B cell (primary cell): ENCODE measurements around the gene EXOC4. TPM values are rescaled to one million over a fixed set of nuclear protein-coding genes. Genes with fewer than 3 reads are reported as not detected.

Experiments used
- ATAC-seq: fragments of 200-7000 bp; cut with Tn5 transposase; one replicate; pipeline ENCODE4 v1.10.0; 2021; ENCODE audit warnings: low read depth, mild to moderate bottlenecking, moderate number of reproducible peaks, moderate library complexity
- CTCF ChIA-PET: fragments of 350-600 bp; sonication (Branson Sonifier 250); formaldehyde crosslinking; loops from one replicate; lab custom pipeline; 2021; ENCODE audit warnings: antibody characterized with exemption, inconsistent platforms; lab: Charles Lee
- POLR2A ChIA-PET: fragments of 350-600 bp; sonication (Branson Sonifier 250); formaldehyde crosslinking; loops from one replicate; lab custom pipeline; 2021; ENCODE audit warnings: antibody characterized with exemption; lab: Charles Lee
- DNase-seq: peaks from one replicate; pipeline ENCODE4 v3.0.0; 2013
- H2AFZ ChIP-seq: 2 replicates; pipeline ENCODE4 v1.6.1; 2012; ENCODE audit warnings: mild to moderate bottlenecking, low read depth, low read length; ENCODE audit not compliant: insufficient read depth, poor library complexity, severe bottlenecking
- H3K27ac ChIP-seq, 2 donors: 1 replicate in 1 of 2; 2 replicates in 1 of 2; pipeline ENCODE4 v1.5.1; 2012 to 2013; ENCODE audit warnings: low read length in 2 of 2, mild to moderate bottlenecking in 2 of 2, moderate library complexity in 1 of 2
- H3K27me3 ChIP-seq, 4 experiments: fragments of 200-600 bp in 1 of 4; sonication (generic) in 1 of 4; replicated peaks in 1 of 4; 1 replicate in 2 of 4; 2 replicates in 2 of 4; pipeline versions ENCODE4 v1.6.1 to v1.7.0; 2013 to 2016; ENCODE audit warnings: low read length in 3 of 4, mild to moderate bottlenecking in 2 of 4, mixed read lengths in 1 of 4, moderate library complexity in 1 of 4; ENCODE audit not compliant: insufficient read depth in 4 of 4, control insufficient read depth in 3 of 4; ENCODE audit errors: control extremely low read depth in 1 of 4
- H3K36me3 ChIP-seq, 2 experiments: replicated peaks in 1 of 2; 1 replicate in 1 of 2; 2 replicates in 1 of 2; pipeline versions ENCODE4 v1.6.1 to v1.7.1; 2013; ENCODE audit warnings: low read length in 1 of 2; ENCODE audit not compliant: insufficient read depth in 2 of 2, control insufficient read depth in 1 of 2; ENCODE audit errors: control extremely low read depth in 1 of 2, extremely low read depth in 1 of 2
- H3K4me1 ChIP-seq, 2 donors: fragments of 200-600 bp in 1 of 2; sonication (generic) in 1 of 2; 1 replicate in 1 of 2; 2 replicates in 1 of 2; pipeline versions ENCODE4 v1.5.1 to v1.6.1; 2013 to 2017; ENCODE audit warnings: low read length in 2 of 2; ENCODE audit not compliant: control insufficient read depth in 2 of 2, insufficient read depth in 2 of 2
- H3K4me2 ChIP-seq: replicated peaks from 2 replicates; pipeline ENCODE3; 2012; ENCODE audit warnings: mild to moderate bottlenecking, low read depth, low read length; ENCODE audit not compliant: poor library complexity, severe bottlenecking
- H3K4me3 ChIP-seq, 5 experiments: fragments of 200-600 bp in 1 of 5; sonication (generic) in 1 of 5; 1 replicate in 3 of 5; 2 replicates in 2 of 5; pipeline versions ENCODE4 v1.5.1 to v1.7.0; 2011 to 2016; ENCODE audit warnings: low read length in 4 of 5, mild to moderate bottlenecking in 4 of 5, low read depth in 2 of 5, control low read depth in 1 of 5, moderate library complexity in 1 of 5; ENCODE audit not compliant: insufficient read depth in 1 of 5; ENCODE audit errors: control extremely low read depth in 1 of 5, extremely low read depth in 1 of 5
- H3K79me2 ChIP-seq: fragments of 200-600 bp; sonication (generic); one replicate; pipeline ENCODE4 v1.6.0; 2016; ENCODE audit warnings: low read length; ENCODE audit not compliant: control insufficient read depth, insufficient read depth
- H3K9ac ChIP-seq: fragments of 200-600 bp; sonication (generic); 2 replicates; pipeline ENCODE4 v1.6.1; 2017; ENCODE audit warnings: mild to moderate bottlenecking, low read length, moderate library complexity
- H3K9me3 ChIP-seq, 3 donors: one replicate each; pipeline versions ENCODE4 v1.6.1 to v1.7.1; 2013; ENCODE audit warnings: low read length in 2 of 3; ENCODE audit not compliant: control insufficient read depth in 2 of 3, insufficient read depth in 1 of 3; ENCODE audit errors: control extremely low read depth in 1 of 3
- H4K20me1 ChIP-seq: 2 replicates; pipeline ENCODE4 v1.6.0; 2012; ENCODE audit warnings: mild to moderate bottlenecking, low read length; ENCODE audit not compliant: insufficient read depth, control insufficient read depth, poor library complexity, severe bottlenecking
- H3K27ac Mint-ChIP-seq: one replicate; pipeline ENCODE4 v1.8.0; 2021; ENCODE audit warnings: mixed read lengths
- H3K27me3 Mint-ChIP-seq: one replicate; pipeline ENCODE4 v1.8.0; 2021; ENCODE audit warnings: mixed read lengths
- H3K4me1 Mint-ChIP-seq: one replicate; pipeline ENCODE4 v1.8.0; 2021; ENCODE audit warnings: mixed read lengths
- H3K4me3 Mint-ChIP-seq: one replicate; pipeline ENCODE4 v1.8.0; 2021; ENCODE audit warnings: mixed read lengths
- H3K9me3 Mint-ChIP-seq: one replicate; pipeline ENCODE4 v1.8.0; 2022; ENCODE audit warnings: mixed read lengths; ENCODE audit not compliant: insufficient read depth
- EZH2 ChIP-seq: IDR thresholded peaks from 2 replicates; pipeline ENCODE4 v1.6.1; 2012; ENCODE audit warnings: borderline replicate concordance, low read depth, mild to moderate bottlenecking, moderate library complexity, low read length; ENCODE audit not compliant: insufficient read depth, poor library complexity, severe bottlenecking
- WGBS: methylation state at CpG from one replicate; pipeline ENCODE4 v1.1.5; 2013; ENCODE audit warnings: missing lambda C conversion rate; ENCODE audit not compliant: insufficient coverage; 5-methylcytosine and 5-hydroxymethylcytosine counted together
- intact Hi-C: fragments of 100-400 bp; cut with micrococcal nuclease; formaldehyde crosslinking; loops from one replicate; pipeline ENCODE4 v1.10.0; 2022
- polyA plus RNA-seq: library from polyadenylated mRNA; depleted of rRNA; stranded (reverse); fragments of >200 nt; gene quantifications from 2 replicates; pipeline ENCODE4 v1.2.3, GENCODE V29; 2012
- total RNA-seq, 2 donors: library from RNA; stranded (reverse); fragments of 120-200 nt in 1 of 2; gene quantifications; 1 replicate in 1 of 2; 2 replicates in 1 of 2; pipeline versions ENCODE4 v1.2.3 to v1.2.4, GENCODE V29; 2013 to 2022
- TF ChIP-seq, protein P1 (sequence below): fragments of 200-600 bp; IDR thresholded peaks from one replicate; pipeline ENCODE4 v1.8.0; 2022; ENCODE audit warnings: antibody characterized with exemption, mild to moderate bottlenecking

EXOC4 gene
- total and polyA plus RNA-seq, 2 donors (not counting 1 experiment from before 2014, with no cell fraction given), result 16.7 to 135 TPM

DNA sequence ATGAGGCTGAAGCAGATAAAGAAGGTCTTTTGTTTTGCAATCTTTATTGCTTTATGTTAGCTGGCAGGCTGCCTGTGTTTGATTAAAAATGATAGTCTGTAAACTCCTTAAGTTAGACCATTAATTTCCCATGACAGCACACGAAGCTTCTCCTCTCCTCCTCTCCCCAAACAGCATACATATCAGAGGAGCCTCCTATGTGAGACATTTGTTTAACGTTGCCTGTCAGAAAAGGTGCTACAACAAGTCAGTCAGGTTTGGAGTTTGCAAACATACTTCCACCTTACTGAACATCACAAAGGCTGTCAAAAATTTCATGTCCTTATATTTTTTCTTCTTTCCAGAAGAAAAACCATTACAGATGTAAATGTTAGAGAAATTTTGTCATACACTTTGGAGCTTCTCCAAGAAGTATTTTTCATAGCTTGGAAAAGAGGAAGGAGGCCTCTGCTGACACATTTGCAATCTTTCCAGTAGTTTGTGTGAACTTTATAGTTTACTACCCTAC, 393.1 kb downstream of the EXOC4 start:
- ATAC-seq (no peak), DNase-seq (no peak)
- Histone ChIP-seq H3K9me3 (peaks cover 0 to 1% (median 0%) of the 10 kb centered on the region in 3 donors), H3K4me3 (no peak overlapping the region), H4K20me1 (no peaks in the 10 kb centered on the region), H3K79me2 (no peaks in the 10 kb centered on the region), H3K4me1 (no peaks in the 10 kb centered on the region), H3K4me2 (no peak overlapping the region), H3K27ac (no peak overlapping the region), H2AFZ (no peak overlapping the region), H3K36me3 (no peaks in the 10 kb centered on the region), H3K9ac (no peak overlapping the region), H3K27me3 (no peaks in the 10 kb centered on the region)
- ChIA-PET POLR2A (no interaction called here), CTCF (no interaction called here)
- Mint-ChIP-seq H3K9me3 (no peaks in the 10 kb centered on the region), H3K4me3 (no peak overlapping the region), H3K27me3 (no peaks in the 10 kb centered on the region), H3K27ac (no peak overlapping the region), H3K4me1 (no peaks in the 10 kb centered on the region)
- 60% methylated on average over 2 of the region's 2 CpGs for WGBS
- intact Hi-C loops, result no loop called here
- TF ChIP-seq, protein P1, sequence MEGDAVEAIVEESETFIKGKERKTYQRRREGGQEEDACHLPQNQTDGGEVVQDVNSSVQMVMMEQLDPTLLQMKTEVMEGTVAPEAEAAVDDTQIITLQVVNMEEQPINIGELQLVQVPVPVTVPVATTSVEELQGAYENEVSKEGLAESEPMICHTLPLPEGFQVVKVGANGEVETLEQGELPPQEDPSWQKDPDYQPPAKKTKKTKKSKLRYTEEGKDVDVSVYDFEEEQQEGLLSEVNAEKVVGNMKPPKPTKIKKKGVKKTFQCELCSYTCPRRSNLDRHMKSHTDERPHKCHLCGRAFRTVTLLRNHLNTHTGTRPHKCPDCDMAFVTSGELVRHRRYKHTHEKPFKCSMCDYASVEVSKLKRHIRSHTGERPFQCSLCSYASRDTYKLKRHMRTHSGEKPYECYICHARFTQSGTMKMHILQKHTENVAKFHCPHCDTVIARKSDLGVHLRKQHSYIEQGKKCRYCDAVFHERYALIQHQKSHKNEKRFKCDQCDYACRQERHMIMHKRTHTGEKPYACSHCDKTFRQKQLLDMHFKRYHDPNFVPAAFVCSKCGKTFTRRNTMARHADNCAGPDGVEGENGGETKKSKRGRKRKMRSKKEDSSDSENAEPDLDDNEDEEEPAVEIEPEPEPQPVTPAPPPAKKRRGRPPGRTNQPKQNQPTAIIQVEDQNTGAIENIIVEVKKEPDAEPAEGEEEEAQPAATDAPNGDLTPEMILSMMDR, result no peak
- TF ChIP-seq EZH2, result no peak

- H3K27me3 Mint-ChIP-seq, result no peaks in the 10 kb centered on the region
- Histone ChIP-seq H3K27ac (no peak overlapping the region), H3K4me1 (no peaks in the 10 kb centered on the region), H3K4me2 (no peak overlapping the region), H2AFZ (no peak overlapping the region), H3K9me3 (peaks cover 0 to 1% (median 0%) of the 10 kb centered on the region in 3 donors), H3K79me2 (no peaks in the 10 kb centered on the region), H4K20me1 (no peaks in the 10 kb centered on the region), H3K4me3 (no peak overlapping the region), H3K36me3 (no peaks in the 10 kb centered on the region), H3K27me3 (no peaks in the 10 kb centered on the region), H3K9ac (no peak overlapping the region)
- ChIA-PET POLR2A (no interaction called here), CTCF (no interaction called here)
- intact Hi-C loops, result no loop called here
- H3K4me1 Mint-ChIP-seq, result no peaks in the 10 kb centered on the region
- 100% methylated on average over 3 of the region's 7 CpGs for WGBS
- TF ChIP-seq, protein P1, result no peak
- TF ChIP-seq EZH2, result no peak
- no peaks in the 10 kb centered on the region for H3K9me3 Mint-ChIP-seq
- DNase-seq, result no peak
- H3K4me3 Mint-ChIP-seq, result no peak overlapping the region
- no peak overlapping the region for H3K27ac Mint-ChIP-seq
- ATAC-seq, result no peak
Measured at GRCh38 chr7:133646472-133647315, 393.8 kb downstream of the EXOC4 start.
